HUES48 (cell line): ENCODE measurements around the gene HSF5.

Source experiments
- H3K27ac ChIP-seq: one replicate; pipeline ENCODE4 v1.7.0; 2013; ENCODE audit warnings: low read depth, low read length, inconsistent platforms
- H3K27me3 ChIP-seq: 2 replicates; pipeline ENCODE4 v1.6.1; 2013; ENCODE audit warnings: mild to moderate bottlenecking, low read length; ENCODE audit not compliant: control insufficient read depth, insufficient read depth
- H3K36me3 ChIP-seq: 2 replicates; pipeline ENCODE4 v1.6.1; 2013; ENCODE audit warnings: low read length; ENCODE audit not compliant: control insufficient read depth, insufficient read depth
- H3K4me1 ChIP-seq: 2 replicates; pipeline ENCODE4 v1.6.1; 2013; ENCODE audit warnings: mild to moderate bottlenecking, low read length; ENCODE audit not compliant: control insufficient read depth, insufficient read depth
- H3K4me3 ChIP-seq: 2 replicates; pipeline ENCODE4 v1.5.1; 2013; ENCODE audit warnings: mild to moderate bottlenecking, low read depth, low read length
- H3K9ac ChIP-seq: 2 replicates; pipeline ENCODE4 v1.6.1; 2013; ENCODE audit warnings: mild to moderate bottlenecking, low read depth, low read length, moderate library complexity
- H3K9me3 ChIP-seq: 2 replicates; pipeline ENCODE4 v1.6.1; 2013; ENCODE audit warnings: low read length; ENCODE audit not compliant: control insufficient read depth, insufficient read depth

The HSF5 gene

DNA sequence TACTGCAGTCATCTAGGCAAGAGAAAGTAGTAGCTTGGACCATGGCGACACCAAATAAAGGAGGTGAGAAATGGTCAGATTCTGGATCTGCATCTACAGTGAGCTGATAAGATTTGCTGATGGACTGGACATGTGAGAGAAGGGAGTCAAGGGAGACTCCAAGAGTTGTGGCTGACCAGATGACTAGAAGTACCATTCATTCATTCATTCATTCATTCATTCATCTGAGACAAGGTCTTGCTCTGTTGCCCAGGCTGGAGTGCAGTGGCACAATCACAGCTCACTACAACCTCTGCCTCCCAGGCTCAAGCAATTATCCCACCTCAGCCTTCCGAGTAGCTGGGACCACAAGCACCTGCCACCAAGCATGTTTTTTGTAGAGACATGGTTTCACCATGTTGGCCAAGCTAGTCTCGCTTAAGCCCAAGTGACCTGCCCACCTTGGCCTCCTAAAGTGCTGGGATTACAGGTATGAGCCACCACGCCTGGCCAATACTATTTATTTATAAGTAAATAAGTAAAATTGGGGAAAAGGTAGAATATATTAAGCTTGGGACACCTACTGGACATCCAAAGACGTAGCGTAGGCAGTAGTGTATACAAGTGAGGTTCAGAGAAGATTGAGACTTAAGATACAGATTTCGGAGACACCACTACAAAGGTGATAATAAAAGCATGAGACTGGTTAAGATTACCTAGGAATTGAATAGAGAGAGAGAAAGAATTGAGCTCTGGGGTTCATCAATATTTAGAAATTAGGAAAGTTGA is 55.2 kb downstream of the HSF5 start:
- Histone ChIP-seq H3K27ac (no peak overlapping the region), H3K9me3 (no peaks in the 10 kb centered on the region), H3K4me1 (no peaks in the 10 kb centered on the region), H3K4me3 (no peak overlapping the region), H3K9ac (no peak overlapping the region), H3K36me3 (no peaks in the 10 kb centered on the region), H3K27me3 (no peaks in the 10 kb centered on the region)

DNA sequence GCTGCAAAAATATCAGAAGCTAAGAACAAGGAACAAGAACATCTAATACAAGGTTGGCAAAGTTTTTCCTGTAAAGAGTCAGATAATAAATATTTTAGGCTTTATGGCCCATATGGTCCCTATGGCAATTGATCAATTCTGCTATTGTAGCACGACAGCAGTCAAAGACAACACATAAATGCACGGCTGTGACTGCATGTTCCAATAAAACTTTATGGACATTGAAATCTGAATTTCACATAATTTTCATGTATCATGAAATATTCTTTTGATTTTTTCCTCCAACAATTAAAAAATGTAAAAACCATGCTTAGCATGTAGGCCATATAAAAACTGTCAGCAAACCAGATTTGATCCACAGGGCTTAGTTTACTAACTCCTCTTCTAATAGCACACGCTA is 60.4 kb downstream of the HSF5 start:
- Histone ChIP-seq H3K9ac (no peak overlapping the region), H3K36me3 (no peaks in the 10 kb centered on the region), H3K27me3 (no peaks in the 10 kb centered on the region), H3K4me1 (no peaks in the 10 kb centered on the region), H3K9me3 (no peaks in the 10 kb centered on the region), H3K4me3 (no peak overlapping the region), H3K27ac (no peak overlapping the region)

DNA sequence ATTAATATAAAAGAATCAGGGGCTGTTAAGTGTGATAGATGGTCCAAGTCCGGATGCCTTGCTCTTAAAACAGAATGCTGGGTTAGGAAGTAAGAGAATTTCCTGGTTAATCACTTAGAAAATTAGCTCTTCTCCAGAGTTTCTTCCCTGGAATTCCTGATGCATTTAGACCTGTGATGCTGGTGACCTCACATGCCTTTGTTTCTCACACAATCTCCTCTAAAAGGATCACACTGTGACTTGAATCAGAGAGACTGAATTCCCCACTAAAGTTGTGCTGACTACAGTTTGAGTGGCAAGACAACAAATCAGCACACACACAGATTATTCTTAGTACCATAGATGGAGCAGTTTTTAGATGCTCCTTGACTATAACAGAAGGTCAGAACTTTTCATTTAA is 66.5 kb downstream of the HSF5 start:
- Histone ChIP-seq H3K4me3 (no peak overlapping the region), H3K4me1 (peaks cover 7% of the 10 kb centered on the region; the same call in 1 of the 2 replicates), H3K9ac (no peak overlapping the region), H3K27me3 (no peaks in the 10 kb centered on the region; the same call in 1 of the 2 replicates), H3K9me3 (no peaks in the 10 kb centered on the region), H3K36me3 (no peaks in the 10 kb centered on the region), H3K27ac (no peak overlapping the region)

DNA sequence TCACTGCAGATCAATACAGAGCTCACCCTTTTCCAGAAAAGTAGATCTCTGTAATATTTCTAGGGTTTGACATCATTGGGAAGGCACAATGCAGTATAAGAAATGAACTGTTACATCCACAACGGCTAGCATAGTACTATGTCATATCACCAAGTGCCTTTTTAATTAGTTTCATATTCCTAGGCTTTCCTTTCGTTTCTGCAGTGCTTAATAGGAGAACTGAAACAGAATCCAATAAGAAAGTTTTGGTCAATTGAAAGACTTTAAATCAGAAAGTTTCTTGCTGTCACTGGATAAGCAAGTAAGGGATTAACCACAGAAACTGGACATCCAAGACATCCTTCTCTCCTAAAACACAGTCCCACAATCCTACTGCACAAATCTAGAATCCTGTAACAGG is 67.4 kb downstream of the HSF5 start:
- Histone ChIP-seq H3K27ac (no peak overlapping the region), H3K9me3 (no peaks in the 10 kb centered on the region), H3K4me3 (no peak overlapping the region), H3K36me3 (no peaks in the 10 kb centered on the region), H3K27me3 (no peaks in the 10 kb centered on the region; the same call in 1 of the 2 replicates), H3K9ac (no peak overlapping the region), H3K4me1 (peaks cover 11% of the 10 kb centered on the region)

DNA sequence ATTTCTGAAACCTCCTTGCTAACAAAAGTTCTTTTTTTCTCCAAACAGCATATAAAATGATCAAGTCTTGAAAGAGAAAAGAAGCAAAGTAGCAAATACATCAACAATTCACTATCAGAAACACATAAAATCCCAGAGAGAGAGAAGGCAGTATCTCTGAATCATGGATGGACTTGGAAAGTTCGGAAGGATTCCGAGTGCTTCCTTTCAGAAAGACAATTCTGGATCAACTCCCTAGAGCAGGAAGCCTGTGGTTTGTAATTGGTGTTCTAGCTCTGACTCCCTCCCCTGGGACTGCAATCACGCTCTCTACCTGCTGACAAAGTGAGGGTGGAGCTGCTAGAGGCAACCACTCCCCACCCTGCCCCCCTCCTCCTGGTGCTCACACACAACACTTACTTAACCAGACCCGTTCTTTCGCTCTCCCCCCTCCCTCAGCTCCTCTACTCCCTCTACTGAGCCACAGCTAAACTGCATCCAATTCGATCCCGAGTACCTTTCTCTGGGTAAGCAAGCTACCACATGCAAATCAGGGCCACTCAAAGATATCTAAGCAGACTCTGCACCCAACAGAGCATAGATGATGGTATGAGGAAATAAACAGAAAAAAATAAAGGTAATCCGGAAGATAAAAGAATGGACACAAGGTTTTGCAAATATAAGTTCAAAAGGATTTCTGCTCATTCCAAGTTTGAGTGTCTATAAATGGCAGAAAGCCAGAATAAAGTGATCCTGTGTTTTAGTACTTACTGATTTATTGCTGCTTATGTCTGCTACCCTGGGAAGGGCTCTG is 70.7 kb downstream of the HSF5 start, which contains the start of gene RNF43:
Gene RNF43 (minus strand): TSS at position 235 of the 793 bp plus-strand sequence. CDS start 1,957 bp downstream, outside the sequence.
- H3K4me3 ChIP-seq, result peak within 1 kb of the TSS; percentile 62
- H3K4me1 ChIP-seq, result peaks cover 15% of the 10 kb centered on the region
- H3K36me3 ChIP-seq, result no peaks in the 10 kb centered on the region
- H3K9me3 ChIP-seq, result no peaks in the 10 kb centered on the region
- H3K9ac ChIP-seq, result peak within 1 kb of the TSS; percentile 28
- H3K27ac ChIP-seq, result peak within 1 kb of the TSS; percentile 82
- no peaks in the 10 kb centered on the region; the same call in 1 of the 2 replicates for H3K27me3 ChIP-seq

DNA sequence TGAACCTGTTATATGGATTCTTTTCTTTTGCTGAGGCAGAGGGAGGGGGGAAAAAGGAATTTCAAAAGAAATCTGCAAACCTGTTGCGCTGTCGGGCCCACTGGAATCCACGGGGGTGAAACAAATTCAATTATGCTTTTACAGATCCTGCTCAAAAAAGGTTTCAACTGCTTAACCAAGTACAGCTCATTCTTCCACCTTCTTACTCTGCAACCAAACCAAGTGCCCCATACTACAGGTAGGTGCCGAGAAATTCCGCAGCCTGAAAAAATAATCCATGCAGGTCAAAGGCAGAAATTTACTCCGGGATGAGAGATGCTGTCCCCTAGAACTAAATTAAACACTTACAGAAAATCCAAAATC is 71.3 kb downstream of the HSF5 start:
- Histone ChIP-seq H3K27ac (peak overlapping the region; percentile 82), H3K9ac (peak overlapping the region; percentile 28)

DNA sequence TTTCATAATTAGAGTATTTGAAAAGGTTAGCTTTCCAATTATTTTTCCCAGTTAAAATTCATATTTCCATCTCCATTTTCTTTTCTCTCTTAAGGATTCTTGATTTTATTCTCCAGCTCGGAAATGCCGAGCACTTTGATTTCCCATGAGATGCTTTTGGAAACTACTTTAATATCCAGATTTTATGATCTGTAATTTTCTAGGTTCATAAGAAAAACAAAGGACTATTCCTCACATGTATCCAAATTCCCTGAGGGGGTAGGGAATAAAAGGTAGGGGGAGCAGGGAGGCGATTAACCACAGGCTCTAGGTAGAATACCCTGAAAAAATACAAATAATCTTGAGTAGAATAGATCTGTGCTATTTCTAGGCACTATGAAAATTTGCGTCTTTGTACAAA is 71.8 kb downstream of the HSF5 start:
- Histone ChIP-seq H3K36me3 (no peaks in the 10 kb centered on the region), H3K27ac (peak overlapping the region; percentile 82), H3K27me3 (no peaks in the 10 kb centered on the region; the same call in 1 of the 2 replicates), H3K9me3 (no peaks in the 10 kb centered on the region), H3K9ac (no peak overlapping the region), H3K4me1 (peaks cover 12% of the 10 kb centered on the region), H3K4me3 (peak overlapping the region; percentile 62)

More for the DNA sequence above, 71.3 kb downstream of the HSF5 start:
- Histone ChIP-seq H3K4me1 (peaks cover 15% of the 10 kb centered on the region), H3K27me3 (no peaks in the 10 kb centered on the region; the same call in 1 of the 2 replicates), H3K4me3 (peak overlapping the region; percentile 62), H3K9me3 (no peaks in the 10 kb centered on the region), H3K36me3 (no peaks in the 10 kb centered on the region)

DNA sequence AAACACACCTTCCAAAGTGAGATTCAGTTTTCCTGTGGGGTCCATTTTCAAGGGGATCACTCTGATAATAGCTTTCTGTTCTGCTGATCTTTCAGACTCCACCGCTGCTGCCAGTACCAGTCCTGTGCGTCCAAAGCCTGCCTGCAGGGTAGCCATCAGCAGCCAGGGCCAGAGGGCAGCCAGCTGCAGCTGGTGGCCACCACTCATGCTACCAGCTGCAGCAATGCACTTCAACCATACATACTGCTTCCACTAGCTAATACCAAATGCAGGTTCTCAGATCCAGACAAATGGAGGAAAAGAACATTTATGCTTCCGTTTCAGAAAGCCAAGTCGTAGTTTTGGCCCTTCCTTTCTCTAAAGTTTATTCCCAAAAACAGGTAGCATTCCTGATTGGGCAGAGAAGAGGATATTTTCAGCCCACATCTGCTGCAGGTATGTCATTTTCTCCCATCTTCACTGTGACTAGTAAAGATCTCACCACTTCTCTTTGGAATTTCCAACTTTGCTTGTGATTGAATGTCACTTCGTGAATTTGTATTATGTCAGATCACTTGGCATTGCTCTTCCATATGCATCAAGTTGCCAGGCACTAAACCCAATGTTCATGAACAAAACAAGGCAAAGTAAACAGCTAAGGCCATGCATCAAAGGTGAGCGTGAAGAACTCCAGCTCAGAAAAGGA is 72.7 kb downstream of the HSF5 start:
- Histone ChIP-seq H3K36me3 (no peaks in the 10 kb centered on the region), H3K9ac (no peak overlapping the region), H3K27me3 (no peaks in the 10 kb centered on the region), H3K27ac (no peak overlapping the region), H3K4me1 (peaks cover 12% of the 10 kb centered on the region), H3K4me3 (peak overlapping the region; percentile 62; the same call in 1 of the 2 replicates), H3K9me3 (no peaks in the 10 kb centered on the region)

DNA sequence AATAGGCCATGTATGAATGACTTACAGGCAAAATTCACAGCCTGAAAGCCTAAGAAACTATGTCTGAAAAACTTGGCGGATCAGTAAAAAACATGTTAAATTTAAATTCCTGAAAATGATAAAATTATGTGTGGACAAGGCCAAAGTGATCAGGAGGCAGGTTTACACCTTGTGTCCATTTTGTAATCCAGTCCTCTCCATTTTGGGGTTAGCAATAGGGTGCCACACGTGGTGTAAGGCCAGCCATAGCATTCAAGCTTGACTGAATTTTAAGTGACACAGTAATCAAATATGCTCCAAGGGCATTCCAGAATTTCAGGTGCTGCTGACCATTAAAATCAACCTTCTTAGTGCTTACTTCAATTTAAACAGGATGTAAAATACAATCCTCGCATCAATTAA is 73.6 kb downstream of the HSF5 start:
- Histone ChIP-seq H3K27me3 (no peaks in the 10 kb centered on the region), H3K4me1 (peaks cover 12% of the 10 kb centered on the region), H3K36me3 (no peaks in the 10 kb centered on the region), H3K27ac (no peak overlapping the region), H3K9ac (no peak overlapping the region), H3K9me3 (no peaks in the 10 kb centered on the region), H3K4me3 (no peak overlapping the region)

DNA sequence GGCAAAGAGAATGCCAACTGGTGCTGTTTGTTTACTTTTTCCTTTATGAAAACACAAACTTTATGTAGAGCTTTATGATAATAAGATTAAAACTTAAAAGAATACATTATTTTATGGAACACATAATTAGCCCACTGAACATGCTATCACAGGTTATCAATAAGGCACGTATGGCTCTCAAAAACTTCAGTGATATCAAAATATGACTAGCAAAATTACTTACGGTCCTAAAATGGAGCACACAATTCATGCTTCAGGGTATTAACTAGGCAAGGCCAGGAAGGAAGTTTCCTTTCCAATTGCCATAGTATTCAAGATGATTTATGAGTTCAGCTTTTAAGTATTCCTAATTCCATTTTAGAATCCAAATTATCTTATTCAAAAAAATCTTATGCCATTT is 74.5 kb downstream of the HSF5 start:
- H3K27me3 ChIP-seq, result no peaks in the 10 kb centered on the region
- no peak overlapping the region for H3K27ac ChIP-seq
- no peak overlapping the region for H3K9ac ChIP-seq
- no peaks in the 10 kb centered on the region for H3K36me3 ChIP-seq
- no peak overlapping the region for H3K4me3 ChIP-seq
- peaks cover 12% of the 10 kb centered on the region for H3K4me1 ChIP-seq
- no peaks in the 10 kb centered on the region for H3K9me3 ChIP-seq
